GM23248 (cell line): ENCODE measurements around the gene KCTD16.

Experiments
- EZH2 ChIP-seq: fragments of 200-600 bp; sonication (generic); IDR thresholded peaks from 2 replicates; pipeline ENCODE4 v1.6.1; 2018; ENCODE audit warnings: antibody characterized with exemption, mild to moderate bottlenecking; ENCODE audit not compliant: insufficient read depth, poor library complexity, severe bottlenecking
- EZH2phosphoT487 ChIP-seq: fragments of 200-600 bp; sonication (generic); IDR thresholded peaks from 2 replicates; pipeline ENCODE4 v1.6.1; 2018; ENCODE audit warnings: antibody characterized with exemption, moderate library complexity, mild to moderate bottlenecking, low read depth; ENCODE audit not compliant: insufficient read depth

- TF ChIP-seq EZH2phosphoT487 (no peak), EZH2 (no peak)
Measured at GRCh38 chr5:144206141-144206540, 35.5 kb downstream of the KCTD16 start.
